Panc1 (cell line): ENCODE data around the gene KDM4B.
"Not testable (repeated sequence)": the region's sequence is repeated elsewhere in the genome, so short reads cannot be mapped to it uniquely, and the experiment has no call there.

Experiments
- CTCF ChIP-seq: fragments of 450-650 bp; IDR thresholded peaks from 2 replicates; pipeline ENCODE4 v1.5.1; 2017; ENCODE audit warnings: mild to moderate bottlenecking
- SIN3A ChIP-seq: IDR thresholded peaks from 2 replicates; pipeline ENCODE4 v1.6.1; 2012; ENCODE audit warnings: low read depth, mild to moderate bottlenecking, low read length, moderate library complexity, borderline replicate concordance; ENCODE audit not compliant: insufficient read depth

GRCh38 chr19:4975601-4976000 lies 6.7 kb downstream of the KDM4B start:
- TF ChIP-seq CTCF, SIN3A: not testable (repeated sequence)
